CD4-positive, alpha-beta memory T cell (primary cell): ENCODE results near the gene PPFIA2. TPM values are rescaled to one million over a fixed set of nuclear protein-coding genes. Genes with fewer than 3 reads are reported as not detected.

Source experiments
- CTCF ChIA-PET: fragments of 350-600 bp; sonication (Branson Sonifier 250); formaldehyde crosslinking; loops from one replicate; lab custom pipeline; 2021; ENCODE audit warnings: inconsistent platforms; ENCODE audit not compliant: partially characterized antibody; lab: Charles Lee
- POLR2A ChIA-PET: fragments of 350-600 bp; sonication (Branson Sonifier 250); formaldehyde crosslinking; loops from one replicate; lab custom pipeline; 2021; ENCODE audit not compliant: partially characterized antibody; lab: Charles Lee
- DNase-seq, 5 donors: peaks; one replicate each; pipeline versions ENCODE4 v3.0.0 to v3.0.0-alpha.2; 2020 to 2022; ENCODE audit warnings: mixed read lengths in 1 of 5
- H3K27ac ChIP-seq: one replicate; pipeline ENCODE4 v1.7.0; 2013; ENCODE audit warnings: low read depth, low read length
- H3K27me3 ChIP-seq: 2 replicates; pipeline ENCODE4 v1.7.0; 2013; ENCODE audit warnings: mild to moderate bottlenecking, low read length, moderate library complexity; ENCODE audit not compliant: insufficient read depth
- H3K36me3 ChIP-seq: 2 replicates; pipeline ENCODE4 v1.7.0; 2013; ENCODE audit warnings: mild to moderate bottlenecking, low read length, moderate library complexity; ENCODE audit not compliant: insufficient read depth
- H3K4me1 ChIP-seq: 2 replicates; pipeline ENCODE4 v1.7.0; 2013; ENCODE audit warnings: mild to moderate bottlenecking, low read length, moderate library complexity; ENCODE audit not compliant: insufficient read depth
- H3K4me3 ChIP-seq, 2 donors: one replicate each; pipeline ENCODE4 v1.7.0; 2013; ENCODE audit warnings: low read length in 2 of 2, mild to moderate bottlenecking in 1 of 2
- H3K9me3 ChIP-seq, 2 donors: one replicate each; pipeline ENCODE4 v1.7.0; 2013; ENCODE audit warnings: low read length in 2 of 2, control low read depth in 1 of 2; ENCODE audit not compliant: control insufficient read depth in 1 of 2
- H3K27ac Mint-ChIP-seq, 7 donors: one replicate each; pipeline ENCODE4 v1.8.0; 2020 to 2021; ENCODE audit warnings: mixed read lengths in 7 of 7, mild to moderate bottlenecking in 6 of 7, inconsistent platforms in 3 of 7, moderate library complexity in 3 of 7
- H3K27me3 Mint-ChIP-seq, 2 donors: one replicate each; pipeline ENCODE4 v1.8.0; 2020 to 2021; ENCODE audit warnings: mixed read lengths in 2 of 2
- H3K36me3 Mint-ChIP-seq, 2 donors: one replicate each; pipeline ENCODE4 v1.8.0; 2020 to 2021; ENCODE audit warnings: mixed read lengths in 2 of 2, inconsistent platforms in 1 of 2, mild to moderate bottlenecking in 1 of 2
- H3K4me1 Mint-ChIP-seq, 4 donors: one replicate each; pipeline ENCODE4 v1.8.0; 2020 to 2021; ENCODE audit warnings: mixed read lengths in 4 of 4, mild to moderate bottlenecking in 1 of 4
- H3K4me3 Mint-ChIP-seq, 8 donors: one replicate each; pipeline ENCODE4 v1.8.0; 2020 to 2021; ENCODE audit warnings: mixed read lengths in 8 of 8, mild to moderate bottlenecking in 7 of 8, moderate library complexity in 6 of 8, inconsistent platforms in 3 of 8
- H3K9me3 Mint-ChIP-seq, 8 donors: one replicate each; pipeline ENCODE4 v1.8.0; 2020 to 2021; ENCODE audit warnings: mixed read lengths in 8 of 8, mild to moderate bottlenecking in 5 of 8, inconsistent platforms in 3 of 8, moderate library complexity in 1 of 8
- intact Hi-C: fragments of 100-400 bp; cut with micrococcal nuclease; formaldehyde crosslinking; loops from one replicate; pipeline ENCODE4 v1.15.1; 2023
- polyA plus RNA-seq, 2 donors: library from polyadenylated mRNA; unstranded; fragments of 300-500 nt; fragmentation: Illumina TruSeq; gene quantifications; one replicate each; pipeline ENCODE4 v1.2.3, GENCODE V29; 2021
- total RNA-seq, 2 experiments: library from RNA; stranded (reverse); gene quantifications; one replicate each; pipeline ENCODE4 v1.2.3, GENCODE V29; 2021

The PPFIA2 gene
- total and polyA plus RNA-seq, 4 experiments from 2014 or later, result not detected

DNA sequence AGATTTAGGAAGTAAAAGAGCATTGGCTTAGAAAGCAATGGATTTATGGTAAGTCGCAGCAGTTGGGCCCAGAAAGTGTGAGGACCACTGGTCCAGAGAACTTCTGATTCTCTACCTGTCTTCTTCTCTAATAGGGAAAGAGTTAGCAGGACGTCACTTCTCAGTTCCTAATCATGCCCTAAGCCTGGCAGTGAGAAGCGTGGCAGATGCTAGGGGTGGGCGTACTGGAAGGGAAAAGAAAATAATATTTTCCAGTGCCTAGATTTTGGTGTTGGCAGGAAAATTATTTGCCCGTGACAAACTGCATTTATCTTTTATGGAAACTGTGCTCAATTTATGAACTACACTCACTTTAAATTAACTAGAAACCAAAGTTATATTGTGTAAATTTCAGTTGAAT is 212.3 kb downstream of the PPFIA2 start:
- H3K4me3 ChIP-seq, result no peak overlapping the region
- Mint-ChIP-seq H3K36me3 (no peaks in the 10 kb centered on the region), H3K27ac (no peak overlapping the region), H3K4me3 (no peak overlapping the region), H3K27me3 (no peaks in the 10 kb centered on the region), H3K9me3 (peaks cover 0 to 3% (median 0%) of the 10 kb centered on the region in 8 donors), H3K4me1 (no peaks in the 10 kb centered on the region)
- H3K36me3 ChIP-seq, result no peaks in the 10 kb centered on the region
- no peak for DNase-seq
- no peaks in the 10 kb centered on the region for H3K4me1 ChIP-seq
- no peaks in the 10 kb centered on the region for H3K27me3 ChIP-seq
- H3K9me3 ChIP-seq, result no peaks in the 10 kb centered on the region
- ChIA-PET POLR2A (no interaction called here), CTCF (no interaction called here)
- no peak overlapping the region for H3K27ac ChIP-seq
- intact Hi-C loops, result no loop called here

DNA sequence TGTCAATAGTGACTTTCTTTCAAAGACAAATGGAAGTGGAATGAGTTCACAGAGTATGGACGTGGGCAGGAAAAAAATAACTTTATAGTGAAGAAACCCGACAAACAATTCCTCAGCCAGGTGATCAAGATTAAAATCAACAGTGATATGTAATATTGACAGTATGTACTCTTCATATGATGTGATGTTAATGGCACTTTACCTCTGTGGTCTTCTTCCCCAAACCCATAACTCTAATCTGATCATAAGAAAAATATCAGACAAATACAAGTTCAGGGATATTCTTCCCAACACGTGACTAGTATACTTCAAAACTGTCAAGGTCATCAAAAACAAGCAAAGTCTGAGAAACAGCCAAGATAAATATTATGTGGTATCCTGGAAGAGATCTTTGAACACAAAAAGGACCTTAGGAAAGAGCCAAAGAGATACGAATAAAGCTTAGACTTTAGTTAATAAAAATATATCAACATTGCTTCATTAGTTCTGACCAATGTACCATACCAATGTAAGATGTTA is 215.5 kb downstream of the PPFIA2 start:
- DNase-seq, result no peak
- H3K27ac Mint-ChIP-seq, result no peak overlapping the region
- H3K9me3 Mint-ChIP-seq, result peaks cover 0 to 8% (median 0%) of the 10 kb centered on the region in 8 donors
- Histone ChIP-seq H3K4me3 (no peak overlapping the region), H3K9me3 (no peaks in the 10 kb centered on the region), H3K27me3 (no peaks in the 10 kb centered on the region), H3K4me1 (no peaks in the 10 kb centered on the region), H3K36me3 (no peaks in the 10 kb centered on the region), H3K27ac (no peak overlapping the region)
- no peaks in the 10 kb centered on the region for H3K27me3 Mint-ChIP-seq
- CTCF ChIA-PET, result no interaction called here
- intact Hi-C loops, result no loop called here
- H3K36me3 Mint-ChIP-seq, result no peaks in the 10 kb centered on the region
- POLR2A ChIA-PET, result no interaction called here
- no peaks in the 10 kb centered on the region for H3K4me1 Mint-ChIP-seq
- H3K4me3 Mint-ChIP-seq, result no peak overlapping the region

DNA sequence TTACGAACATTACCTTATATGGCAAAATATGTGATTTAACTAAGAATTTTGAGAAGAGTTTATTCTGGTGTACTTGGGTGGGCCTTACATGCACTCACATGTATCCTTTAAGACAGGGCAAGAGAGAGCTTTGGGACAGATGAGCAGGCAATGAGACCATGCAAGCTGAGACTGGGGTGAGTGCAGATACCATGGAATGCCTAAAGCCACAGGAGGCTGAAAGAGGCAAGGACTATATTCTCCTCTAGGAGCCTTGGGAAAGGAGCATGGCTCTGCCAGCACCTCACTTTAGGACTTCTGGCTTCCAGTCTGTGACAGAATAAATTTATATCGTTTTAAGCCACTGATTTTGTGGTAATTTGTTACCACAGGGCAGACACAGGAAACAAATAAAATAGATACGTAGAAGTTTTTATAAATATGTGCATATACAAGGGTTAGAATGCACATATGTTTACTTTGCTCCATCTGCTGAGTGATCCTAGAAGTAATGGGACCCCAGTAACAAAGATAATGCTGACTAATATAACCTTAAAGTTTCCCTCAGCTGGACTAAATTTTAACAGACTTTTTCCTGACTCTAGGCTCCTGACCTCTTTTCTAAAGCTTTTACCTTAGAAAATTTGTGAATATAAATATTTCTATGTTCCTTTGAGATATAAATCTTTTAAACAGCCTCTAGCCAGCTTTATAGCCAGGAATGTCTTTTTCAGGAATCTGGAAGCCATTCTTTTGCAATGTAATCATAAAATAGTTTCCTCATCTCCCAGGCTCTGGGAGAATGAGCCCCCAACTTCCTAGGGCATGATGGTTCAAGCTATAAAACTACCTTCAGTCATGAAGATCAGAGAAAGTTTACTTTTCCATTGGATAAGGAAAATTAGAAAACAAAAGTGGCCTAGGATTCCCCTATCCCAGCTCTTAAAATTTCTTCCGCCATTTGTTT is 216.8 kb downstream of the PPFIA2 start:
- Mint-ChIP-seq H3K4me3 (no peak overlapping the region), H3K4me1 (no peaks in the 10 kb centered on the region), H3K9me3 (peaks cover 0 to 10% (median 0%) of the 10 kb centered on the region in 8 donors), H3K27ac (no peak overlapping the region), H3K36me3 (no peaks in the 10 kb centered on the region), H3K27me3 (no peaks in the 10 kb centered on the region)
- Histone ChIP-seq H3K4me1 (no peaks in the 10 kb centered on the region), H3K4me3 (no peak overlapping the region), H3K36me3 (no peaks in the 10 kb centered on the region), H3K27ac (no peak overlapping the region), H3K9me3 (no peaks in the 10 kb centered on the region), H3K27me3 (no peaks in the 10 kb centered on the region)
- DNase-seq, result no peak
- CTCF ChIA-PET, result no interaction called here
- intact Hi-C loops, result no loop called here
- POLR2A ChIA-PET, result no interaction called here

DNA sequence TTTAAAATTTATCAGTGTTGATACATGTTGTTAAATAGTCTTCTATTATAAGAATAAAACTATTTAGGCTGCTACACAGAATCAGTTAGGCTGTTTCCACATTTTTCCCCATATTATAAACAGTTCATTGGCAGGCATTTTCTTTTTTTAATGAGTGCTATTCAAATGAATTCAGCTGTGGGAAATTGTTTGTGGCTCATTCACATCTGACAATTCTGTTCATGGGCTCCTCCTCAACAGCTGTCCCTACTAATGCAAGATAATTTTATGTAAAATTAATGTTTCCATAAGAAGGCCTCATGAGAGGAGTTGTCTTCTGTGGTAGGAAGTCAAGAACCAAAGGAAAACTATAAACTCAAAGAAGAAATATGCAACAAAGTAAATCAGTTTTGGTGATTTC is 218.0 kb downstream of the PPFIA2 start:
- Histone ChIP-seq H3K4me1 (no peaks in the 10 kb centered on the region), H3K27me3 (no peaks in the 10 kb centered on the region), H3K4me3 (no peak overlapping the region), H3K36me3 (no peaks in the 10 kb centered on the region), H3K27ac (no peak overlapping the region), H3K9me3 (no peaks in the 10 kb centered on the region)
- ChIA-PET CTCF (no interaction called here), POLR2A (no interaction called here)
- H3K27ac Mint-ChIP-seq, result no peak overlapping the region
- intact Hi-C loops, result no loop called here
- no peak for DNase-seq
- no peaks in the 10 kb centered on the region for H3K36me3 Mint-ChIP-seq
- no peaks in the 10 kb centered on the region for H3K27me3 Mint-ChIP-seq
- H3K4me3 Mint-ChIP-seq, result no peak overlapping the region
- no peaks in the 10 kb centered on the region for H3K4me1 Mint-ChIP-seq
- peaks cover 0 to 10% (median 0%) of the 10 kb centered on the region in 8 donors for H3K9me3 Mint-ChIP-seq

DNA sequence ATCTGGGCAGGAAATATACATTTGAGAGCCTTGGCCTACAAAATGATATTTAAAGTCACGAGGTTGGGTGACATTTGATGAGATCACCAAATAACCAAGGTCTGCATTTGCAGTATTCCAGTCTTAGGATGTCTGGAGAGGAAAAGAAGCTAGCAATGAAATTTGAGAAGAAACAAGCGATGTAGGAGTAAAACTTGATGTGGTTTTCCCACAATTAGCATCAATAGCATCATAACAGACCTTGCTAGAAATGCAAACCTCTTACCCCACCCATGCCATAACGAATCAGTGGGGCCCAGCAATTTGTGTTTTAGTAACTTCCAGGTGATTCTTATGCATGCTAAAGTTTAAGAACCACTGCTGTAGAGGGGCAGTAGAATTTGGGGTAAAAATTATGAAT is 219.9 kb downstream of the PPFIA2 start:
- no peak for DNase-seq
- no peaks in the 10 kb centered on the region for H3K36me3 ChIP-seq
- H3K4me3 Mint-ChIP-seq, result no peak overlapping the region
- no peaks in the 10 kb centered on the region for H3K4me1 Mint-ChIP-seq
- H3K9me3 ChIP-seq, result no peaks in the 10 kb centered on the region
- POLR2A ChIA-PET, result no interaction called here
- H3K27ac Mint-ChIP-seq, result no peak overlapping the region
- H3K4me3 ChIP-seq, result no peak overlapping the region
- no peaks in the 10 kb centered on the region for H3K4me1 ChIP-seq
- no peaks in the 10 kb centered on the region for H3K27me3 Mint-ChIP-seq
- H3K27ac ChIP-seq, result no peak overlapping the region
- intact Hi-C loops, result no loop called here
- CTCF ChIA-PET, result no interaction called here
- no peaks in the 10 kb centered on the region for H3K27me3 ChIP-seq
- no peaks in the 10 kb centered on the region for H3K36me3 Mint-ChIP-seq
- peaks cover 0 to 10% (median 0%) of the 10 kb centered on the region in 8 donors for H3K9me3 Mint-ChIP-seq

DNA sequence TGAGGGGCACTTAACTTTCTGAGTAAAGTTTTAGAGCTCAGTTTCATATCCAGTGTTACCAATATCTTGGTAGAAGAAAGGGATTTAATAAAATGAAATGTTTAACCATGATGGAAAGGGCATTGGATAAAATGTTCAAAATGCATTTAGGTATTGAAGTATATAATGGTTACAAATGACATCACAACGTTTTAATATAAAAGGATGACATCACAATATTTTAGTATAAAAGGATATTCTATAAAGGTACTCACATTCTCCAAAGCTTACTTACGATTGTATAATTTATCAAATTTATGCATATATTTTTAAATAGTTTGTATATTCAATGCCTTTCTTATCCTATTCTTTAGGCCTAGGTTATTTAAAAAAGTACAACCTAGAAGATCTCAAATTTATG is 226.1 kb downstream of the PPFIA2 start:
- intact Hi-C loops, result no loop called here
- H3K4me1 Mint-ChIP-seq, result no peaks in the 10 kb centered on the region
- Histone ChIP-seq H3K4me1 (no peaks in the 10 kb centered on the region), H3K4me3 (no peak overlapping the region), H3K36me3 (no peaks in the 10 kb centered on the region), H3K27ac (no peak overlapping the region), H3K27me3 (no peaks in the 10 kb centered on the region), H3K9me3 (no peaks in the 10 kb centered on the region)
- peaks cover 0 to 3% (median 0%) of the 10 kb centered on the region in 8 donors for H3K9me3 Mint-ChIP-seq
- no peaks in the 10 kb centered on the region for H3K36me3 Mint-ChIP-seq
- CTCF ChIA-PET, result no interaction called here
- no peaks in the 10 kb centered on the region for H3K27me3 Mint-ChIP-seq
- H3K27ac Mint-ChIP-seq, result no peak overlapping the region
- DNase-seq, result no peak
- H3K4me3 Mint-ChIP-seq, result no peak overlapping the region
- POLR2A ChIA-PET, result no interaction called here

DNA sequence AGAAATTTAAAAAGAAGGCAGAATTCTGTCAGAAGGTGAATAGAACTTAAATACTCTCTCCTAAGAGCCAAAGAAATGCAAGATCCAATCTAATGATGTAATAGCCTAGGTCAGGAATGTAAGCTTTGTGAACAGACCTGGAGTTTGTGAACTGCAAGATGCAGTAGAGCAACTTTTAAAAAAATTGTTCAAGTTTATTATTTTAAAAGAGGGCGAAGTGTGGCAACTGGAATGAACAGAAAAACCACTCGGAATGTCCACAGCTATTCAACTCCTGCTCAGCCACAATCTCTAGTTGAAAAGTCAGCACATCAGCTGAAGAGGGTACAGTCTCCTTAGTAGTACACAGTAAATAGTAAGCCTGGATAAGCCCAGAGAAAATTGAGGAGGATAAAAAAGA is 228.8 kb downstream of the PPFIA2 start:
- POLR2A ChIA-PET, result no interaction called here
- CTCF ChIA-PET, result no interaction called here
- Mint-ChIP-seq H3K9me3 (peaks cover 0 to 3% (median 0%) of the 10 kb centered on the region in 8 donors), H3K27ac (no peak overlapping the region), H3K4me3 (no peak overlapping the region), H3K4me1 (no peaks in the 10 kb centered on the region), H3K27me3 (peaks cover 0 to 1% of the 10 kb centered on the region in 2 donors), H3K36me3 (no peaks in the 10 kb centered on the region)
- Histone ChIP-seq H3K27ac (no peak overlapping the region), H3K27me3 (no peaks in the 10 kb centered on the region), H3K36me3 (no peaks in the 10 kb centered on the region), H3K4me1 (no peaks in the 10 kb centered on the region), H3K4me3 (no peak overlapping the region), H3K9me3 (no peaks in the 10 kb centered on the region)
- intact Hi-C loops, result no loop called here
- DNase-seq, result no peak
